ENCODE data around the gene PLPPR4.

Gene PLPPR4

GRCh38 chr1:99264201-99265021 lies at the start of gene PLPPR4:
PLPPR4 (plus strand) TSS chr1:99264492; CDS start chr1:99264594, 102 bp downstream.
- TF ChIP-seq HDGF (IDR thresholded peaks at IDR 0.05; ENCODE audit: borderline replicate concordance) = no peak
- TF ChIP-seq ELF4 (IDR thresholded peaks at IDR 0.05) = no peak
- TF ChIP-seq L3MBTL2 (conservative IDR thresholded peaks at IDR 0.05) = peak; percentile 64
- CTCF ChIA-PET = interaction anchor here (0.9 kb wide), 1 partner anchor 421 kb away, joined by 3 read pairs; no protein-coding TSS in a partner anchor
- DNase-seq (ENCODE audit: extremely low spot score) = peak; percentile 78
- POLR2A ChIA-PET = interaction anchor here (1.1 kb wide), 1 partner anchor 12 kb away, joined by 3 read pairs; no protein-coding TSS in a partner anchor

GRCh38 chr1:99216956-99217355 lies 47.3 kb upstream of the PLPPR4 start:
- CTCF ChIA-PET = no interaction called here
- POLR2A ChIA-PET = no interaction called here
- DNase-seq (ENCODE audit: extremely low spot score) = no peak
- TF ChIP-seq BHLHE40 (IDR thresholded peaks at IDR 0.05; ENCODE audit: borderline replicate concordance) = no peak
- no peak for TF ChIP-seq L3MBTL2 (conservative IDR thresholded peaks at IDR 0.05)
- TF ChIP-seq, protein P1, sequence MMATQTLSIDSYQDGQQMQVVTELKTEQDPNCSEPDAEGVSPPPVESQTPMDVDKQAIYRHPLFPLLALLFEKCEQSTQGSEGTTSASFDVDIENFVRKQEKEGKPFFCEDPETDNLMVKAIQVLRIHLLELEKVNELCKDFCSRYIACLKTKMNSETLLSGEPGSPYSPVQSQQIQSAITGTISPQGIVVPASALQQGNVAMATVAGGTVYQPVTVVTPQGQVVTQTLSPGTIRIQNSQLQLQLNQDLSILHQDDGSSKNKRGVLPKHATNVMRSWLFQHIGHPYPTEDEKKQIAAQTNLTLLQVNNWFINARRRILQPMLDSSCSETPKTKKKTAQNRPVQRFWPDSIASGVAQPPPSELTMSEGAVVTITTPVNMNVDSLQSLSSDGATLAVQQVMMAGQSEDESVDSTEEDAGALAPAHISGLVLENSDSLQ (IDR thresholded peaks at IDR 0.05) = no peak
- TF ChIP-seq NFRKB (IDR thresholded peaks at IDR 0.05) = no peak
- TF ChIP-seq SUZ12 (IDR thresholded peaks at IDR 0.05) = no peak
- TF ChIP-seq TARDBP (IDR thresholded peaks at IDR 0.05) = no peak
- TF ChIP-seq ZNF384 (IDR thresholded peaks at IDR 0.05) = no peak
- TF ChIP-seq FOXK2 (IDR thresholded peaks at IDR 0.05) = no peak
- no peak for TF ChIP-seq ARNT (IDR thresholded peaks at IDR 0.05)
- no peak for TF ChIP-seq CTBP1 (IDR thresholded peaks at IDR 0.05; ENCODE audit: borderline replicate concordance)
- TF ChIP-seq LEF1 (IDR thresholded peaks at IDR 0.05; ENCODE audit: borderline replicate concordance) = no peak
- no peak for TF ChIP-seq SP1 (IDR thresholded peaks at IDR 0.05)
- TF ChIP-seq FOXM1 (IDR thresholded peaks at IDR 0.05; ENCODE audit: borderline replicate concordance) = no peak
- no peak for TF ChIP-seq HDGF (IDR thresholded peaks at IDR 0.05; ENCODE audit: borderline replicate concordance)
- no peak for TF ChIP-seq FOXA1 (IDR thresholded peaks at IDR 0.05)
- TF ChIP-seq ELF4 (IDR thresholded peaks at IDR 0.05) = no peak

DNA sequence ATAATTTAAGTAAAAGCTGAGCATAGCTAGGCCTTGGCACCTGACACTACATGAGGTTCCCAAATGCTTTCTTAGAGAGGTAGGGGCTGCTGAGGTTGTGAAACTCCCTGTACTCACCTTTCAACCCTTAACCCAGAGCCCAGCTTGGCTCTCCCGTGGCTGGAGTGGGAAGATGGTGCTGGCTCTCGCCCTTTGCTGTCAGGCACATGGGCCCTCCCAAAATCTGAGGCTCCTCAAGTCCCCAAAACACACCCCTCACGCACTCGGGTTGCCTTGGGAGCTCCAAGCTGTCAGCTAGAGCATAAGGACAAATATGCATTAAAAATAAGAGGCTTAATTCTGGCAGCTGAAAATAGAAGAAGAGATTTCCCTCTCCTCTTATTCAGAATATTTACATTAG lies 46.7 kb upstream of the PLPPR4 start:
- no peak for DNase-seq (ENCODE audit: extremely low spot score)
- CTCF ChIA-PET = no interaction called here
- TF ChIP-seq, protein P1 (IDR thresholded peaks at IDR 0.05) = no peak
- no peak for TF ChIP-seq ARNT (IDR thresholded peaks at IDR 0.05)
- TF ChIP-seq L3MBTL2 (conservative IDR thresholded peaks at IDR 0.05) = no peak
- no peak for TF ChIP-seq BHLHE40 (IDR thresholded peaks at IDR 0.05; ENCODE audit: borderline replicate concordance)
- no peak for TF ChIP-seq FOXA1 (IDR thresholded peaks at IDR 0.05)
- TF ChIP-seq HDGF (IDR thresholded peaks at IDR 0.05; ENCODE audit: borderline replicate concordance) = no peak
- TF ChIP-seq ZNF384 (IDR thresholded peaks at IDR 0.05) = no peak
- TF ChIP-seq FOXM1 (IDR thresholded peaks at IDR 0.05; ENCODE audit: borderline replicate concordance) = no peak
- no peak for TF ChIP-seq ELF4 (IDR thresholded peaks at IDR 0.05)
- TF ChIP-seq SP1 (IDR thresholded peaks at IDR 0.05) = no peak
- TF ChIP-seq TARDBP (IDR thresholded peaks at IDR 0.05) = no peak
- no peak for TF ChIP-seq CTBP1 (IDR thresholded peaks at IDR 0.05; ENCODE audit: borderline replicate concordance)
- TF ChIP-seq SUZ12 (IDR thresholded peaks at IDR 0.05) = no peak
- POLR2A ChIA-PET = no interaction called here

- no peak for DNase-seq (ENCODE audit: extremely low spot score)
- CTCF ChIA-PET = no interaction called here
- POLR2A ChIA-PET = no interaction called here
- TF ChIP-seq L3MBTL2 (conservative IDR thresholded peaks at IDR 0.05) (no peak), LEF1 (IDR thresholded peaks at IDR 0.05; ENCODE audit: borderline replicate concordance) (no peak), FOXA1 (IDR thresholded peaks at IDR 0.05) (no peak), ELF4 (IDR thresholded peaks at IDR 0.05) (no peak)
These were observed 45.7 kb upstream of the PLPPR4 start for GRCh38 chr1:99218572-99218971.

DNA sequence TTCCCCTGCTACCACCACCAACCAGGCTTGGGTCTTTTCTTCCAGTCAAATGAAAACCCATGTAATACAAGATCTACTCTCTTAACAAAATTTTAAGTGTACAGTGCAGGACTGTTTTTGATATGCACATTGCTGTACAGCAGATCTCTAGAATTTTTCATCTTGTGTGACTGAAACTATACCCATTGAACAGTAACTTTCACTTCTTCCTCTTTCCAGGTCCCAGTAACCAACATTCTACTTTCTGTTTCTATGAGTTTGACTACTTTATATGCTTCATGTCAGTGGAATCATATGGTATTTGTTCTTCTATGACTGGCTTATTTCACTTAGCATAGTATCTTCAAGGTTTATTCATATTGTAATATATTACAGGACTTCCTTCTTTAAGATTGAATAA lies 45.3 kb upstream of the PLPPR4 start:
- POLR2A ChIA-PET = no interaction called here
- DNase-seq (ENCODE audit: extremely low spot score) = no peak
- TF ChIP-seq ZNF384 (IDR thresholded peaks at IDR 0.05) (no peak), HDGF (IDR thresholded peaks at IDR 0.05; ENCODE audit: borderline replicate concordance) (no peak), NFRKB (IDR thresholded peaks at IDR 0.05) (no peak), TARDBP (IDR thresholded peaks at IDR 0.05) (no peak), SP1 (IDR thresholded peaks at IDR 0.05) (no peak)
- CTCF ChIA-PET = no interaction called here

DNA sequence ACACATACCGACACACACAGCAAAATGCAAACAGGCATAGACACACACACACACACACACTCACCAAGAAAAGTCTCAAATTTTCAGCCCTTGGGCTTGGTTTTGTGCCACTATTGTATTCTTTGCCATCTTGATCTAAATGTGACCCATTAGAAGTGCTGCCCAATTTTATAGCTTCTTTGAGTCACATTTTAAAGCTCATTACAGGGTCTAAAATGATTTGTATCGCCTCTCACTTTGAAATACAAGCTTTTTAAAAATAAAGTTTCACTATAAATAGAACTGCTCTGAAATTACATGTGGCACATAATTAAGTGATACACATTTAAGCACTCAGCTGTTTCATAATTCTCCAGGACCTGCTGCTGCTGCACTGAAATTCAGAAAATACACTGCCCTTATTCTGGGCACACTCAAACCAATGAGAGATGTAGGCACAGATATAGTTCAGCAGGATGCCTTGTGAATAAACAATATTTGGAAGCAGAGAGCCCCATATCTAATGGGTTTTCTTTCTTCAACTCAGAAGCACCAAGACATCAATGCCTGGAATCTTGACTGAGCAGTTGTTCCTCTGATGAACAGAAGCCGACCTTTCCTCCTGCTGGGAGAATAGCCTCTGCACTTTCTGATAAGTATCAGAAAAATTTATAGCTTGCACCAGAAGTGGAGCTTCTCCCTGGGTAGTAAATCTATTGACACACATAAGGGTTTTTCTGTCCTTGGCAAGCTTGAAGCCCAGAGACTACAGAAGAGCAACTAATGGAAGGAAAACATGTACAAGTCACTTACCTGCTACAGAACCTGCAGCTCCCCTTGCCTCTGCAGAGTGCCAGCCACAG lies 37.0 kb upstream of the PLPPR4 start:
- TF ChIP-seq HDGF (IDR thresholded peaks at IDR 0.05; ENCODE audit: borderline replicate concordance) = no peak
- POLR2A ChIA-PET = no interaction called here
- CTCF ChIA-PET = interaction anchor here (0.6 kb wide), 1 partner anchor 255 kb away, joined by 3 read pairs; no protein-coding TSS in a partner anchor
- peak; percentile 11 for DNase-seq (ENCODE audit: extremely low spot score)

GRCh38 chr1:99228153-99228552 lies 36.1 kb upstream of the PLPPR4 start:
- TF ChIP-seq HDGF (IDR thresholded peaks at IDR 0.05; ENCODE audit: borderline replicate concordance) (no peak), LEF1 (IDR thresholded peaks at IDR 0.05; ENCODE audit: borderline replicate concordance) (no peak), L3MBTL2 (conservative IDR thresholded peaks at IDR 0.05) (no peak), FOXA1 (IDR thresholded peaks at IDR 0.05) (no peak), ZNF384 (IDR thresholded peaks at IDR 0.05) (no peak), CTBP1 (IDR thresholded peaks at IDR 0.05; ENCODE audit: borderline replicate concordance) (no peak), NFRKB (IDR thresholded peaks at IDR 0.05) (no peak), BHLHE40 (IDR thresholded peaks at IDR 0.05; ENCODE audit: borderline replicate concordance) (no peak)
- DNase-seq (ENCODE audit: extremely low spot score) = no peak
- ChIA-PET CTCF (no interaction called here), POLR2A (no interaction called here)

Measured in HEK293T (cell line).